GM12878 (cell line): Measurements from ENCODE around the gene PLEKHN1.

ENCODE experiments used
- TAF1 ChIP-seq: IDR thresholded peaks from 2 replicates; pipeline ENCODE4 v1.6.1; 2011; ENCODE audit warnings: mild to moderate bottlenecking, low read depth, low read length, borderline replicate concordance
- TF ChIP-seq, protein P1 (sequence below): IDR thresholded peaks from 2 replicates; pipeline ENCODE4 v1.6.1; 2011; ENCODE audit warnings: borderline replicate concordance, low read depth, mild to moderate bottlenecking, moderate library complexity, mixed read lengths, low read length; ENCODE audit not compliant: insufficient read depth; ENCODE audit errors: extremely low read length
- TF ChIP-seq, protein P2 (sequence below): fragments of 450-650 bp; IDR thresholded peaks from 2 replicates; pipeline ENCODE4 v1.6.1; 2017; ENCODE audit warnings: mild to moderate bottlenecking
- TF ChIP-seq, protein P3 (sequence below), 3 experiments: IDR thresholded peaks in 2 of 3; conservative IDR thresholded peaks in 1 of 3; 2 replicates each; pipeline ENCODE4 v1.5.1; 2011; ENCODE audit warnings: low read depth in 3 of 3, low read length in 3 of 3, mild to moderate bottlenecking in 3 of 3, control low read depth in 2 of 3, moderate library complexity in 2 of 3, inconsistent platforms in 1 of 3, mixed read lengths in 1 of 3; ENCODE audit not compliant: control insufficient read depth in 2 of 3, insufficient read depth in 1 of 3; ENCODE audit errors: extremely low read depth in 1 of 3

DNA sequence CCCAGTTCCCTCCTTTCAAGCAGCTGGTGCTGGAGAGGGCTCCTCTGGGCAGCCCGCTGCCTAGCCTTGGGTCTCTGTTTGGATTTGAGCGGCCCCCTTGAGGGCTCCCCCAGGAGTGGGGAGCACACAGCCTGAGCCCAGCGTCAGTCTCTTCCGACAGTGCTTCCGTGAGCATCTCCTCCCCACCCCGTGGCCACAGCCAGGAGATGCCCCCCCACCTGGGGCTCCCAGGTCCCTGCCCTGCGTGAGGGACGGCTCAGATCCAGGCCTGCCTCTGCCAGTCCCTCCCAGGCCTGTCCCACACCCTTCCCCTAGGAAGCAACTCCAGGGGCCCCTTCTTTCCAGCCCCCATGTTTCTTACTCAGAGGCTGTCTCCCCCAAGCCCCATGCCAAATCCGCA lies 39.0 kb upstream of the PLEKHN1 start:
- TF ChIP-seq TAF1, result no peak
- TF ChIP-seq, protein P1, sequence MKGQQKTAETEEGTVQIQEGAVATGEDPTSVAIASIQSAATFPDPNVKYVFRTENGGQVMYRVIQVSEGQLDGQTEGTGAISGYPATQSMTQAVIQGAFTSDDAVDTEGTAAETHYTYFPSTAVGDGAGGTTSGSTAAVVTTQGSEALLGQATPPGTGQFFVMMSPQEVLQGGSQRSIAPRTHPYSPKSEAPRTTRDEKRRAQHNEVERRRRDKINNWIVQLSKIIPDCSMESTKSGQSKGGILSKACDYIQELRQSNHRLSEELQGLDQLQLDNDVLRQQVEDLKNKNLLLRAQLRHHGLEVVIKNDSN, result no peak
- TF ChIP-seq, protein P2, sequence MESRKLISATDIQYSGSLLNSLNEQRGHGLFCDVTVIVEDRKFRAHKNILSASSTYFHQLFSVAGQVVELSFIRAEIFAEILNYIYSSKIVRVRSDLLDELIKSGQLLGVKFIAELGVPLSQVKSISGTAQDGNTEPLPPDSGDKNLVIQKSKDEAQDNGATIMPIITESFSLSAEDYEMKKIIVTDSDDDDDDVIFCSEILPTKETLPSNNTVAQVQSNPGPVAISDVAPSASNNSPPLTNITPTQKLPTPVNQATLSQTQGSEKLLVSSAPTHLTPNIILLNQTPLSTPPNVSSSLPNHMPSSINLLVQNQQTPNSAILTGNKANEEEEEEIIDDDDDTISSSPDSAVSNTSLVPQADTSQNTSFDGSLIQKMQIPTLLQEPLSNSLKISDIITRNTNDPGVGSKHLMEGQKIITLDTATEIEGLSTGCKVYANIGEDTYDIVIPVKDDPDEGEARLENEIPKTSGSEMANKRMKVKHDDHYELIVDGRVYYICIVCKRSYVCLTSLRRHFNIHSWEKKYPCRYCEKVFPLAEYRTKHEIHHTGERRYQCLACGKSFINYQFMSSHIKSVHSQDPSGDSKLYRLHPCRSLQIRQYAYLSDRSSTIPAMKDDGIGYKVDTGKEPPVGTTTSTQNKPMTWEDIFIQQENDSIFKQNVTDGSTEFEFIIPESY, result no peak
- TF ChIP-seq, protein P3, sequence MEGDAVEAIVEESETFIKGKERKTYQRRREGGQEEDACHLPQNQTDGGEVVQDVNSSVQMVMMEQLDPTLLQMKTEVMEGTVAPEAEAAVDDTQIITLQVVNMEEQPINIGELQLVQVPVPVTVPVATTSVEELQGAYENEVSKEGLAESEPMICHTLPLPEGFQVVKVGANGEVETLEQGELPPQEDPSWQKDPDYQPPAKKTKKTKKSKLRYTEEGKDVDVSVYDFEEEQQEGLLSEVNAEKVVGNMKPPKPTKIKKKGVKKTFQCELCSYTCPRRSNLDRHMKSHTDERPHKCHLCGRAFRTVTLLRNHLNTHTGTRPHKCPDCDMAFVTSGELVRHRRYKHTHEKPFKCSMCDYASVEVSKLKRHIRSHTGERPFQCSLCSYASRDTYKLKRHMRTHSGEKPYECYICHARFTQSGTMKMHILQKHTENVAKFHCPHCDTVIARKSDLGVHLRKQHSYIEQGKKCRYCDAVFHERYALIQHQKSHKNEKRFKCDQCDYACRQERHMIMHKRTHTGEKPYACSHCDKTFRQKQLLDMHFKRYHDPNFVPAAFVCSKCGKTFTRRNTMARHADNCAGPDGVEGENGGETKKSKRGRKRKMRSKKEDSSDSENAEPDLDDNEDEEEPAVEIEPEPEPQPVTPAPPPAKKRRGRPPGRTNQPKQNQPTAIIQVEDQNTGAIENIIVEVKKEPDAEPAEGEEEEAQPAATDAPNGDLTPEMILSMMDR (IDR thresholded peaks at IDR 0.05 in 2 of 3, conservative IDR thresholded peaks at IDR 0.05 in 1 of 3; ENCODE audit: control insufficient read depth in 2 of 3, extremely low read depth in 1 of 3, insufficient read depth in 1 of 3, low read depth in 3 of 3, low read length in 3 of 3), result no peak
